ENCODE measurements around the gene NVL. TPM values are rescaled to one million over a fixed set of nuclear protein-coding genes. Genes with fewer than 3 reads are reported as not detected.

The NVL gene
- total RNA-seq, 2 experiments from 2014 or later, result 37.7 to 40.4 TPM

DNA sequence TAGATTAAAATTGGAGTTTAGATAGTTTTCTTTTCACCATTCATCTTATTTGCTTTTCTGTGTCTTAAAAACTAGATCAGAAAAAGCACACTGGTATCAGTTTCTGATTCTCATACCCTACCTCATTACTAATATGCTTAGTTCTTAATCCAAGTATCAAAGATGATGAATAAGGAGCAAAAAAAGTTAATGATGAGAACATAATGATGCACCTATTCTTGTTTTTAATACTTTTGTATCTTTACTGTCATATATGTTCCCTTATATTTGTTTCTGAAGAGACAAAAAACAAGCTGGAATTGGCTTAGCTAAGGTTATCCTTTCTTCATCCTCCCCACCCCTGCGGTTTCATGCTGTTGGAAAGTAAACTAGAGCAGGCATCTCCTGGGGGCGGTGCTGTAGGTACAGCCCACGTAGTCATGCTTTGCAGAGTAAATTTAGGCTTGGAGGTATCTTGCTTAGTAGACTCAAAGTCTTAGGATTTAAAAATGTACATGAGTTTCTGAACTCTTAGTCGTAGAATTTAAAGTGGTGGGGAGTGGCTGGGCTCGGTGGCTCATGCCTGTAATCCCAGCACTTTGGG is 43.1 kb upstream of the NVL start:
- TF ChIP-seq, protein P1, sequence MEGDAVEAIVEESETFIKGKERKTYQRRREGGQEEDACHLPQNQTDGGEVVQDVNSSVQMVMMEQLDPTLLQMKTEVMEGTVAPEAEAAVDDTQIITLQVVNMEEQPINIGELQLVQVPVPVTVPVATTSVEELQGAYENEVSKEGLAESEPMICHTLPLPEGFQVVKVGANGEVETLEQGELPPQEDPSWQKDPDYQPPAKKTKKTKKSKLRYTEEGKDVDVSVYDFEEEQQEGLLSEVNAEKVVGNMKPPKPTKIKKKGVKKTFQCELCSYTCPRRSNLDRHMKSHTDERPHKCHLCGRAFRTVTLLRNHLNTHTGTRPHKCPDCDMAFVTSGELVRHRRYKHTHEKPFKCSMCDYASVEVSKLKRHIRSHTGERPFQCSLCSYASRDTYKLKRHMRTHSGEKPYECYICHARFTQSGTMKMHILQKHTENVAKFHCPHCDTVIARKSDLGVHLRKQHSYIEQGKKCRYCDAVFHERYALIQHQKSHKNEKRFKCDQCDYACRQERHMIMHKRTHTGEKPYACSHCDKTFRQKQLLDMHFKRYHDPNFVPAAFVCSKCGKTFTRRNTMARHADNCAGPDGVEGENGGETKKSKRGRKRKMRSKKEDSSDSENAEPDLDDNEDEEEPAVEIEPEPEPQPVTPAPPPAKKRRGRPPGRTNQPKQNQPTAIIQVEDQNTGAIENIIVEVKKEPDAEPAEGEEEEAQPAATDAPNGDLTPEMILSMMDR (IDR thresholded peaks at IDR 0.05), result no peak
- Mint-ChIP-seq H3K27me3 (no peaks in the 10 kb centered on the region), H3K36me3 (ENCODE audit: low read depth) (peaks cover 81% of the 10 kb centered on the region), H3K4me1 (ENCODE audit: low read depth) (peaks cover 77% of the 10 kb centered on the region), H3K9me3 (no peaks in the 10 kb centered on the region), H3K27ac (no peak overlapping the region), H3K4me3 (no peak overlapping the region)
- ATAC-seq (no peak), DNase-seq (no peak)
- ChIA-PET POLR2A (no interaction called here), CTCF (no interaction called here)
- intact Hi-C loops (cut with micrococcal nuclease), result no loop called here

DNA sequence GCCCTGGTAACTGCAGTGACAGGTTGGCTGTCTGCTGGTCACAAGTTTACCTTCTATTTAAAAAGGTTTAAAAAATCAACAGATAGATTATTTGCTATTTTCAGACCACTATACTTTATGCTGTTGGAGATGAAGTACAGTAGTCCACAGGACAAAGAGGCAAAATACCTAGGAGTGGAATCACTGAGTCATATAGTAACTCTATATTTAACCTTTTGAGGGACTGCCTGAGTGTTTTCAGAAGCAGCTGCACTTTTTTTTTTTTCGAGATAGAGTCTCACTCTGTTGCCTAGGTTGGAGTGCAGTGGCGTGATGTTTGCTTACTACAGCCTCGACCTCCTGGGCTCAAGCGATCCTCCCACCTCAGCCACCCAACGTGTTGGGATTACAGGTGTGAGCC is 38.4 kb upstream of the NVL start:
- no peak overlapping the region for H3K4me3 Mint-ChIP-seq
- H3K27me3 Mint-ChIP-seq, result no peaks in the 10 kb centered on the region
- peaks cover 68% of the 10 kb centered on the region for H3K36me3 Mint-ChIP-seq (ENCODE audit: low read depth)
- DNase-seq, result peak; percentile 28
- H3K27ac Mint-ChIP-seq, result peak overlapping the region; percentile 57
- H3K9me3 Mint-ChIP-seq, result no peaks in the 10 kb centered on the region
- peaks cover 63% of the 10 kb centered on the region for H3K4me1 Mint-ChIP-seq (ENCODE audit: low read depth)
- intact Hi-C loops (cut with micrococcal nuclease), result no loop called here
- CTCF ChIA-PET, result interaction anchor here (0.8 to 2.0 kb wide), 4 partner anchors 10 to 26 kb away, joined by 3 to 4 read pairs (median 4); no protein-coding TSS in a partner anchor
- ATAC-seq, result peak; percentile 88
- POLR2A ChIA-PET, result interaction anchor here (0.7 to 1.0 kb wide), 2 partner anchors 12 to 15 kb away, joined by 3 to 4 read pairs; no protein-coding TSS in a partner anchor
- TF ChIP-seq, protein P1 (IDR thresholded peaks at IDR 0.05), result no peak

DNA sequence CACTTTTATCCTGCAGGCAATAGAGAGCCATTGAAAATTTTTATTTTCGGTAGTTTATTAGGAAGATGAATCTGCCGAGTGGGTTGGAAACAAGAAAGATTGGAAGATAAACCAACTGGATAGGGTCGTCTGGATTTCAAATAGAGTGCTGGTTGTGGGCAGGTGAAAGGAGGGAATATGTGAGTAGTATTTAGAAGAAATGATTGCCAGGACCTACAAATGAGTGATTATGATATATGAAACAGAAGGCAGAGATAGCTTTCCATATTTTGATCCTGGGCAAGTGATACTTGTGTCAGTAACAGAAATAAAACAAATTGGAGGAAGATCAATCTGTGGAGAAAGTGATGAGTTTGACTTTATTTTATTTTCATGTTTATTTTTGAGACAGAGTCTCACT is 29.2 kb upstream of the NVL start:
- H3K27ac Mint-ChIP-seq, result no peak overlapping the region
- CTCF ChIA-PET, result interaction anchor here (0.6 to 2.6 kb wide), 2 partner anchors 25 to 243 kb away, joined by 3 to 12 read pairs; no protein-coding TSS in a partner anchor
- H3K4me3 Mint-ChIP-seq, result peak overlapping the region; percentile 77
- peaks cover 52% of the 10 kb centered on the region for H3K4me1 Mint-ChIP-seq (ENCODE audit: low read depth)
- H3K9me3 Mint-ChIP-seq, result no peaks in the 10 kb centered on the region
- H3K27me3 Mint-ChIP-seq, result no peaks in the 10 kb centered on the region
- DNase-seq, result no peak
- POLR2A ChIA-PET, result no interaction called here
- peaks cover 39% of the 10 kb centered on the region for H3K36me3 Mint-ChIP-seq (ENCODE audit: low read depth)
- intact Hi-C loops (cut with micrococcal nuclease), result no loop called here
- TF ChIP-seq, protein P1 (IDR thresholded peaks at IDR 0.05), result no peak
- ATAC-seq, result no peak

DNA sequence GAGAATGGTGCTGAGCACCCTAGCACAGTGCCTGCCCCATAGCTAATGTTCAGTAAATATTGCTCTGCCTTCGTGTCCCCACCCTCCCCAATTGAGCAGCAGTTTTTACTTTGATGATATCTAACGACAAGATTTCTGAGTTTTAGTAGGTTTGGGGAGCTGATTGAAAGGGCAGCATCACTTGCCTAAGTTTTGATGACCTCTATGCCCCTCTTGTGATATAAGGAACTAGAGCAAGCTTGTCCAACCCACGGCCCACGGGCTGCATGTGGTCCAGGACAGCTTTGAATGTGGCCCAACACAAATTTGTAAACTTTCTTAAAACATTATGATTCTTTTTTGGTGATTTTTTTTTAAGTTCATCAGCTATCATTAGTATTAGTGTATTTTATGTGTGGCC is 28.3 kb upstream of the NVL start:
- POLR2A ChIA-PET, result interaction anchor here (0.8 to 2.5 kb wide), 6 partner anchors 17 to 78 kb away, joined by 3 to 14 read pairs (median 6); no protein-coding TSS in a partner anchor
- no peak for DNase-seq
- H3K4me3 Mint-ChIP-seq, result peak overlapping the region; percentile 77
- CTCF ChIA-PET, result interaction anchor here (1.1 to 2.6 kb wide), 9 partner anchors 10 to 99 kb away, joined by 4 to 12 read pairs (median 5); partner anchors contain the start of gene NVL
- H3K9me3 Mint-ChIP-seq, result no peaks in the 10 kb centered on the region
- ATAC-seq, result no peak
- TF ChIP-seq, protein P1 (IDR thresholded peaks at IDR 0.05), result no peak
- H3K36me3 Mint-ChIP-seq (ENCODE audit: low read depth), result peaks cover 31% of the 10 kb centered on the region
- no peaks in the 10 kb centered on the region for H3K27me3 Mint-ChIP-seq
- peak overlapping the region; percentile 86 for H3K27ac Mint-ChIP-seq
- intact Hi-C loops (cut with micrococcal nuclease), result no loop called here
- peaks cover 52% of the 10 kb centered on the region for H3K4me1 Mint-ChIP-seq (ENCODE audit: low read depth)

DNA sequence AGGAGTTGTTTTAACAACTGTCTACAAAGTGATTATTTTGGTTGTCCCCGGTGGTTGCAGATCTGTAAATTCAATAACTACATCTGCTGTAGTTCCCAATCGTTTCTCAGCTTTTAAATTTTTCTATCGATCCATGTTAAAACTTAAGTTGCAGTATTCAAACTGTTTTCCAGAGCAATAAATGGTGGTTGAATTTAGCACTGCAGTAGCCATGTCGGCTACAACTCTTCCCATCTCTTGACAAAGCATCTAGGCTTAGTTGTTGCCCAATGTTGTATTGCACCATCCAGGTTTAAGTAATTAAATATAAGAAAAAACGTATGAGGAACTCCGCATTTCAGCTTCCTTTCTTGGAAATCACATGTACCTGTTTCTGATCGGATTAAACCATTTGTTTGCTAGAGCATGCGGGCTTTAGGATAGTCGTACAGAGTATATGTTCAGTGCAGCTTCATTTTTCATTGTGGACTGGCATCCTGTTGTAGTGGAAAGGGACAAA is 27.7 kb upstream of the NVL start:
- ATAC-seq (no peak), DNase-seq (no peak)
- POLR2A ChIA-PET, result interaction anchor here (0.8 to 2.5 kb wide), 10 partner anchors 10 to 78 kb away, joined by 3 to 14 read pairs (median 4); no protein-coding TSS in a partner anchor
- intact Hi-C loops (cut with micrococcal nuclease), result loop anchor here (2.0 kb wide), 1 partner anchor 19 kb away; no protein-coding TSS in a partner anchor
- Mint-ChIP-seq H3K36me3 (ENCODE audit: low read depth) (peaks cover 28% of the 10 kb centered on the region), H3K27me3 (no peaks in the 10 kb centered on the region), H3K9me3 (no peaks in the 10 kb centered on the region), H3K4me1 (ENCODE audit: low read depth) (peaks cover 46% of the 10 kb centered on the region), H3K27ac (peak overlapping the region; percentile 86), H3K4me3 (peak overlapping the region; percentile 77)
- TF ChIP-seq, protein P1 (IDR thresholded peaks at IDR 0.05), result no peak
- CTCF ChIA-PET, result interaction anchor here (0.8 to 2.6 kb wide), 12 partner anchors 10 to 100 kb away, joined by 3 to 12 read pairs (median 4); partner anchors contain the start of gene NVL
